Activated naive CD4-positive, alpha-beta T cell treated with Interleukin-2 at 50 U/mL for 16 hours (primary cell): ENCODE measurements around the gene B3GNT3.
"Not testable (repeated sequence)": the region's sequence is repeated elsewhere in the genome, so short reads cannot be mapped to it uniquely, and the experiment has no call there.

ENCODE experiments used
- DNase-seq: peaks from one replicate; pipeline ENCODE4 v3.0.0-alpha.2; 2020

The B3GNT3 gene

GRCh38 chr19:17767559-17767958 is 27.4 kb upstream of the B3GNT3 start:
- no peak for DNase-seq

- no peak for DNase-seq
Observed at GRCh38 chr19:17770613-17771012, 24.3 kb upstream of the B3GNT3 start.

GRCh38 chr19:17772172-17772571 is 22.8 kb upstream of the B3GNT3 start:
- no peak for DNase-seq

- peak; percentile 41 for DNase-seq
Observed at GRCh38 chr19:17775245-17775927, 19.6 kb upstream of the B3GNT3 start.

GRCh38 chr19:17775991-17776803 is 18.7 kb upstream of the B3GNT3 start:
- no peak for DNase-seq

GRCh38 chr19:17777840-17778239 is 17.1 kb upstream of the B3GNT3 start:
- DNase-seq, result not testable (repeated sequence)

GRCh38 chr19:17778251-17778967 is 16.5 kb upstream of the B3GNT3 start:
- DNase-seq, result peak; percentile 12

- no peak for DNase-seq
Observed at GRCh38 chr19:17778968-17779929, 15.7 kb upstream of the B3GNT3 start.

GRCh38 chr19:17780781-17781180 is 14.2 kb upstream of the B3GNT3 start:
- no peak for DNase-seq

- DNase-seq, result not testable (repeated sequence)
Observed at GRCh38 chr19:17783721-17784120, 11.2 kb upstream of the B3GNT3 start.

- peak; percentile 71 for DNase-seq
Observed at GRCh38 chr19:17784201-17785008, 10.5 kb upstream of the B3GNT3 start.

- DNase-seq, result no peak
Observed at GRCh38 chr19:17787274-17787913, 7.5 kb upstream of the B3GNT3 start.

GRCh38 chr19:17788632-17789031 is 6.3 kb upstream of the B3GNT3 start:
- no peak for DNase-seq

- no peak for DNase-seq
Observed at GRCh38 chr19:17790059-17790780, 4.7 kb upstream of the B3GNT3 start.

- no peak for DNase-seq
Observed at GRCh38 chr19:17794412-17794730, 567 bp upstream of the B3GNT3 start.

GRCh38 chr19:17795495-17795856 is 538 bp downstream of the B3GNT3 start:
- DNase-seq, result no peak

GRCh38 chr19:17796013-17796837 is 1.3 kb downstream of the B3GNT3 start:
- no peak for DNase-seq

GRCh38 chr19:17796838-17797423 is 2.0 kb downstream of the B3GNT3 start:
- DNase-seq, result no peak
